ENCODE data around the gene SLAMF8.

GRCh38 chr1:159817276-159818041, 9.2 kb upstream of the SLAMF8 start:
- TF ChIP-seq CTCF (IDR thresholded peaks at IDR 0.05; ENCODE audit: low read depth, low read length, missing input control) (no peak), SP1 (IDR thresholded peaks at IDR 0.05) (no peak), EGR1 (IDR thresholded peaks at IDR 0.05; ENCODE audit: low read depth in 2 of 2) (no peak), JUND (IDR thresholded peaks at IDR 0.05) (no peak), ZBTB33 (IDR thresholded peaks at IDR 0.05) (no peak), FOXA1 (IDR thresholded peaks at IDR 0.05) (no peak), ATF3 (IDR thresholded peaks at IDR 0.05) (no peak), REST (IDR thresholded peaks at IDR 0.05) (no peak), TAF1 (conservative IDR thresholded peaks at IDR 0.05) (no peak), RAD21 (IDR thresholded peaks at IDR 0.05) (no peak), MAX (IDR thresholded peaks at IDR 0.05) (no peak)
